Gastrocnemius medialis (tissue), 4 donors: ENCODE results near the gene ENOSF1. TPM values are rescaled to one million over a fixed set of nuclear protein-coding genes. Genes with fewer than 3 reads are reported as not detected.

Source experiments
- ATAC-seq, 2 donors: fragments of 150-250 bp; one replicate each; pipeline ENCODE4 v1.9.1; 2016
- DNase-seq, 2 donors: peaks; one replicate each; pipeline ENCODE4 v3.0.0-alpha.2; 2019
- H3K27ac ChIP-seq, 4 donors: fragments of 200-600 bp; sonication (generic); 1 replicate in 1 of 4; 2 replicates in 3 of 4; pipeline ENCODE4 v1.5.1; 2016 to 2018; ENCODE audit warnings: mild to moderate bottlenecking in 2 of 4, moderate library complexity in 1 of 4
- H3K27me3 ChIP-seq, 3 donors: fragments of 200-600 bp; sonication (generic) in 2 of 3; 1 replicate in 1 of 3; 2 replicates in 2 of 3; pipeline versions ENCODE4 v1.5.1 to v1.6.0; 2016 to 2019; ENCODE audit warnings: mild to moderate bottlenecking in 1 of 3, moderate library complexity in 1 of 3
- H3K36me3 ChIP-seq, 2 donors: fragments of 200-600 bp; sonication (generic) in 1 of 2; one replicate each; pipeline ENCODE4 v1.5.1; 2017 to 2018
- H3K4me1 ChIP-seq, 2 donors: fragments of 200-600 bp; sonication (generic) in 1 of 2; one replicate each; pipeline ENCODE4 v1.5.1; 2016 to 2017; ENCODE audit warnings: mild to moderate bottlenecking in 2 of 2
- H3K4me3 ChIP-seq, 4 donors: fragments of 200-600 bp; sonication (generic) in 3 of 4; 1 replicate in 1 of 4; 2 replicates in 3 of 4; pipeline ENCODE4 v1.5.1; 2016 to 2019; ENCODE audit warnings: mild to moderate bottlenecking in 2 of 4
- H3K9me3 ChIP-seq, 3 donors: fragments of 200-600 bp; sonication (generic) in 2 of 3; 1 replicate in 1 of 3; 2 replicates in 2 of 3; pipeline ENCODE4 v1.5.1; 2016 to 2019
- POLR2A ChIP-seq, 2 donors: fragments of 450-650 bp; IDR thresholded peaks; one replicate each; pipeline ENCODE4 v1.6.1; 2017; ENCODE audit warnings: antibody characterized with exemption in 2 of 2, mild to moderate bottlenecking in 2 of 2, moderate library complexity in 2 of 2
- in situ Hi-C, 4 donors: fragments of 200-750 bp; cut with MboI; loops; one replicate each; pipeline versions ENCODE4 v1.15.0 to v1.8.0; 2017; ENCODE audit warnings: low sequenced_read_pairs in 4 of 4
- intact Hi-C: fragments of 100-400 bp; cut with DNase I; formaldehyde crosslinking; loops from one replicate; pipeline ENCODE4 v1.15.1; 2023; ENCODE audit warnings: low total_unique reads
- total RNA-seq, 4 donors: library from RNA; depleted of rRNA; stranded (reverse); fragments of >200 nt; gene quantifications; one replicate each; pipeline versions ENCODE4 v1.1.0 to v1.2.3, GENCODE V29; 2016
- TF ChIP-seq, protein P1 (sequence below), 5 experiments: fragments of 450-650 bp in 3 of 5; fragments of 200-600 bp in 2 of 5; sonication (generic) in 2 of 5; IDR thresholded peaks in 4 of 5; conservative IDR thresholded peaks in 1 of 5; 1 replicate in 4 of 5; 2 replicates in 1 of 5; pipeline ENCODE4 v1.5.1; 2016 to 2019; ENCODE audit warnings: antibody characterized with exemption in 5 of 5, mild to moderate bottlenecking in 3 of 5, moderate library complexity in 3 of 5

The ENOSF1 gene
- total RNA-seq, 4 donors from 2014 or later, result 6.0 to 16.1 (median 10.3) TPM

DNA sequence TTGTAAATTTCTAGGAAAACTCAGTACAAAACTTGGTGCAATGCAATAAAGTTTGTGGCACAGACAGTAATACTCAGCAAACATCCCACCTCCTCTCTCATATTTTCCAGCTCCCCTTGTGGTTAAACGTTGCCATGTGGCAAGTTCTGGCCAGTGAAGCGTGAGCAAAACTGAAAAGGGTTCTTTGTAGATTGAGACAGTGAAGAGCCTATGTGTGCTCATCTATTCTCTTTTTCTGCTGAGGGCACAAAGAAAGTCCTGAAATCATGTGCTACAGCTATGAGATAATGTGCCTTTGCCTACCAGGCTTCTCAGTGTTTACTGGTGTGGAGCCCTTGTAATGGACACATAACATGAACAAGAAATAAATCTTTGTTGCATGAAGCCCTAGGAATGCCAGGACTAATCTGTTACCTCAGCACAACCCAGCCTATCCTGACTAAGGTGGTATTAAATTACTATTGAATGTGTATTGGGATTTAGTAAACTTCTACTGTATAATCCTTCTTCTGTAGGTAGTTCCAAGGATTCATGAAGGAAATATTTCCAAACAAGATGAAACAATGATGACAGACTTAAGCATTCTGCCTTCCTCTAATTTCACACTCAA, 67.9 kb downstream of the ENOSF1 start:
- intact Hi-C loops, result no loop called here
- Histone ChIP-seq H3K4me3 (no peak overlapping the region), H3K4me1 (no peaks in the 10 kb centered on the region), H3K27me3 (peaks cover 0 to 8% (median 0%) of the 10 kb centered on the region in 3 donors), H3K9me3 (no peaks in the 10 kb centered on the region), H3K36me3 (no peaks in the 10 kb centered on the region), H3K27ac (no peak overlapping the region)
- ATAC-seq (no peak), DNase-seq (no peak)
- TF ChIP-seq, protein P1, sequence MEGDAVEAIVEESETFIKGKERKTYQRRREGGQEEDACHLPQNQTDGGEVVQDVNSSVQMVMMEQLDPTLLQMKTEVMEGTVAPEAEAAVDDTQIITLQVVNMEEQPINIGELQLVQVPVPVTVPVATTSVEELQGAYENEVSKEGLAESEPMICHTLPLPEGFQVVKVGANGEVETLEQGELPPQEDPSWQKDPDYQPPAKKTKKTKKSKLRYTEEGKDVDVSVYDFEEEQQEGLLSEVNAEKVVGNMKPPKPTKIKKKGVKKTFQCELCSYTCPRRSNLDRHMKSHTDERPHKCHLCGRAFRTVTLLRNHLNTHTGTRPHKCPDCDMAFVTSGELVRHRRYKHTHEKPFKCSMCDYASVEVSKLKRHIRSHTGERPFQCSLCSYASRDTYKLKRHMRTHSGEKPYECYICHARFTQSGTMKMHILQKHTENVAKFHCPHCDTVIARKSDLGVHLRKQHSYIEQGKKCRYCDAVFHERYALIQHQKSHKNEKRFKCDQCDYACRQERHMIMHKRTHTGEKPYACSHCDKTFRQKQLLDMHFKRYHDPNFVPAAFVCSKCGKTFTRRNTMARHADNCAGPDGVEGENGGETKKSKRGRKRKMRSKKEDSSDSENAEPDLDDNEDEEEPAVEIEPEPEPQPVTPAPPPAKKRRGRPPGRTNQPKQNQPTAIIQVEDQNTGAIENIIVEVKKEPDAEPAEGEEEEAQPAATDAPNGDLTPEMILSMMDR (IDR thresholded peaks at IDR 0.05 in 4 of 5, conservative IDR thresholded peaks at IDR 0.05 in 1 of 5), result no peak
- no peak for TF ChIP-seq POLR2A (IDR thresholded peaks at IDR 0.05)
- in situ Hi-C loops, result loop anchor here in 1 of 4 donors (25.0 kb wide), 1 partner anchor 193 kb away; no protein-coding TSS in a partner anchor

DNA sequence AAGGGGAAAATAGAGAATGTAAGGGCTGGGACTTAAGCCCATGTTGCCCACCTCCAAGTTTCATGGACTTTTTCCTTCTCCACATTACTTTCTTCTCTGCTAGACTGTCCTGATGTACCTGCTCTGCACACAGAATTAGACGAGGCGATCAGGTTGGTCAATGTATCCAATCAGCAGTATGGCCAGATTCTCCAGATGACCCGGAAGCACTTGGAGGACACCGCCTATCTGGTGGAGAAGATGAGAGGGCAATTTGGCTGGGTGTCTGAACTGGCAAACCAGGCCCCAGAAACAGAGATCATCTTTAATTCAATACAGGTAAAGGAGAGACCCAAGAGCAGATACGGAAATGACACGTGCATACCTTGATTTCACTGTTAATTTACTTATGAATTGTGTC, 71.2 kb downstream of the ENOSF1 start:
- no peak for TF ChIP-seq POLR2A (IDR thresholded peaks at IDR 0.05)
- intact Hi-C loops, result no loop called here
- no peak for DNase-seq
- Histone ChIP-seq H3K4me1 (no peaks in the 10 kb centered on the region), H3K9me3 (no peaks in the 10 kb centered on the region), H3K27ac (no peak overlapping the region), H3K36me3 (no peaks in the 10 kb centered on the region), H3K27me3 (peaks cover 0 to 8% (median 0%) of the 10 kb centered on the region in 3 donors), H3K4me3 (no peak overlapping the region)
- in situ Hi-C loops, result loop anchor here in 1 of 4 donors (25.0 kb wide), 1 partner anchor 196 kb away; no protein-coding TSS in a partner anchor
- ATAC-seq, result no peak

DNA sequence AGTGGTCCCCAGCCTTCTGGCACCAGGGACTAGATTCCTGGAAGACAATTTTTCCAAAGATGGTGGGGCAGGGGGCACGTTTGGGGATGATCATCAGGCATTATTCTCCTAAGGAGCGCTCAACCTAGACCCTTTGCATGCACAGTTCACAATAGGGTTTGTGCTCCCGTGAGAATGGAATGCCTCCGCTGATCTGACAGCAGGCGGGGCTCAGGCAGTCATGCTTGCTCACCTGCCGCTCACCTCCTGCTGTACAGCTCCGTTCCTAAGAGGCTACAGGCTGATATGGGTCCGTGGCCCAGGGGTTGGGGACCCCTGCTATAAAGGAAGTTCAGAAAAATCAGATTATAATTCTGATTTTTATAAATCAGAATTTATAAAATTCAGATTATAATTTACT, 77.3 kb downstream of the ENOSF1 start:
- ATAC-seq (no peak), DNase-seq (no peak)
- Histone ChIP-seq H3K4me1 (no peaks in the 10 kb centered on the region), H3K4me3 (no peak overlapping the region), H3K27ac (no peak overlapping the region), H3K36me3 (no peaks in the 10 kb centered on the region), H3K27me3 (peaks cover 0 to 10% (median 0%) of the 10 kb centered on the region in 3 donors), H3K9me3 (no peaks in the 10 kb centered on the region)
- intact Hi-C loops, result no loop called here
- in situ Hi-C loops, result loop anchor here in 1 of 4 donors (25.0 kb wide), 1 partner anchor 202 kb away; no protein-coding TSS in a partner anchor
- no peak for TF ChIP-seq POLR2A (IDR thresholded peaks at IDR 0.05)
- TF ChIP-seq, protein P1 (IDR thresholded peaks at IDR 0.05 in 4 of 5, conservative IDR thresholded peaks at IDR 0.05 in 1 of 5), result no peak

DNA sequence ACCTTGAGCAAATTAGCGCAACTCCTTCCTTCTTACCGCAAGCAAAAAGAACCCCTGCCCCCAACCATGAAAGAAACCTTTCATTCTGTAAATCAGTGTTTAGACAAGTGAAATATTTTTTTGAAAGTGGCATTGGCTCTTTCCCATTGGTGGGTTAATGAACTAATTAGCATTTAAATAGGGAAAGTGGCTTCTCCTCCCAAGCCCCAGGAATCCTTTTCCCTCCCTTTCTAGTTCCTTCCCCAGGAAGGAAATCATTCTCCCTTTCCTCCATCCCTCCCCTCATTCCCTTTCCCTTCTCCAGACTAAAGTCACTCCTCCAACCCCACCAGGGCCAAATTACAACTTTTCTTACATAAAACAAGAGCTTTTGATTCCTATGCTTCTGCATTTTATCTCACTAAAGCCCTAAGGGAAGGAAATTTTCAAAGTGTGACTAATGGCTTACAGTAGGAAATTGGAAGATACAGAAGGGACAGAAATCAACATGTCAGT, 77.8 kb downstream of the ENOSF1 start:
- Histone ChIP-seq H3K9me3 (no peaks in the 10 kb centered on the region), H3K27ac (no peak overlapping the region), H3K4me3 (no peak overlapping the region), H3K27me3 (peaks cover 0 to 10% (median 0%) of the 10 kb centered on the region in 3 donors), H3K4me1 (no peaks in the 10 kb centered on the region), H3K36me3 (no peaks in the 10 kb centered on the region)
- in situ Hi-C loops (loop anchor here in 1 of 4 donors (25.0 kb wide), 1 partner anchor 203 kb away; no protein-coding TSS in a partner anchor), intact Hi-C loops (no loop called here)
- ATAC-seq (no peak), DNase-seq (no peak)
- no peak for TF ChIP-seq POLR2A (IDR thresholded peaks at IDR 0.05)
- TF ChIP-seq, protein P1 (IDR thresholded peaks at IDR 0.05 in 4 of 5, conservative IDR thresholded peaks at IDR 0.05 in 1 of 5), result no peak

DNA sequence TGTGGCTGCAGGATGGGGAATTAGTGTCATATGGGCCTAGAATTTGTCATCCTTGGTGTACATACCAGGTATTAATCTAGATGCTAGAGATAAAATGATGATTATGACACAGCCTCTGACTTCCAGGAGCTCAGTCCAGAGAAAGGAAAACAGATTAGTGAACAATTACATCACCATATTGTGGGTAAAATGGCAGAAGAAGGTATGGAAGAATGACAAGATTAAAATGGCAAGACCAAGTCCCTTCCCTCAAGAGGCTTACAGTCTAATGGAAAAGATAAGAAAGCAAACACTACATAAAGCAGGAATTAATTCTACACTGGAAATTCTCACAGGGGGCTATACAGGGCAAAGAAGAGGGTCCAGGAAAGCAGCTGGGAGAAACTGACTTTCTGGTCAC, 80.9 kb downstream of the ENOSF1 start:
- H3K27ac ChIP-seq, result no peak overlapping the region
- DNase-seq, result no peak
- H3K27me3 ChIP-seq, result peaks cover 0 to 10% (median 0%) of the 10 kb centered on the region in 3 donors
- H3K36me3 ChIP-seq, result no peaks in the 10 kb centered on the region
- H3K4me1 ChIP-seq, result no peaks in the 10 kb centered on the region
- TF ChIP-seq POLR2A (IDR thresholded peaks at IDR 0.05), result no peak
- TF ChIP-seq, protein P1 (IDR thresholded peaks at IDR 0.05 in 4 of 5, conservative IDR thresholded peaks at IDR 0.05 in 1 of 5), result no peak
- intact Hi-C loops, result no loop called here
- H3K9me3 ChIP-seq, result no peaks in the 10 kb centered on the region
- no peak overlapping the region for H3K4me3 ChIP-seq
- ATAC-seq, result no peak
- in situ Hi-C loops, result loop anchor here in 1 of 4 donors (25.0 kb wide), 1 partner anchor 206 kb away; no protein-coding TSS in a partner anchor
